Activated CD4-positive, CD25-positive, alpha-beta regulatory T cell treated with anti-CD3 and anti-CD28 coated beads, Interleukin-2, amount 50 U/mL, for 72 hours (primary cell): Measurements from ENCODE around the gene CYYR1.
"Not testable (repeated sequence)": the region's sequence is repeated elsewhere in the genome, so short reads cannot be mapped to it uniquely, and the experiment has no call there.

Experiments
- DNase-seq: peaks from one replicate; pipeline ENCODE4 v3.0.0; 2021

The CYYR1 gene

GRCh38 chr21:26487981-26488480 lies 85.1 kb downstream of the CYYR1 start:
- DNase-seq: no peak

- DNase-seq: no peak
Observed at GRCh38 chr21:26473471-26473870, 99.6 kb downstream of the CYYR1 start.

DNA sequence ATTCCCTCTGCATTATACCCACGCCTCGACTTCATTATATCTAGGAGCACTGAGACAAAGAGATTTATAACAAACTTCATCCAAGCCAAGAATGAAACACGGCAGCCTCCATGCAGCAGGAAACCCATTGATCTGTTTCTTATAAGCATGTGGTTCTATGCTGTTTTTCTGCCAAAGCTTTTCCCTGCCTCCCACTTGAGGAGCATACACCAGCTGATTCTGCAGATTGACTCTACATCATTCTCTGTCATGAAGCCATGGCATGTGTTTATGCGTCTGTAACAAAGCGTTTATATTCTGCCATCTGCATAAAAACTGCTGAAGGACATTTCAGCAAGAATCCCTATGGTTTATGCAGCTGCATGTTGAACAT lies 102.0 kb downstream of the CYYR1 start:
- DNase-seq: no peak

GRCh38 chr21:26470351-26471098 lies 102.6 kb downstream of the CYYR1 start:
- no peak for DNase-seq

DNA sequence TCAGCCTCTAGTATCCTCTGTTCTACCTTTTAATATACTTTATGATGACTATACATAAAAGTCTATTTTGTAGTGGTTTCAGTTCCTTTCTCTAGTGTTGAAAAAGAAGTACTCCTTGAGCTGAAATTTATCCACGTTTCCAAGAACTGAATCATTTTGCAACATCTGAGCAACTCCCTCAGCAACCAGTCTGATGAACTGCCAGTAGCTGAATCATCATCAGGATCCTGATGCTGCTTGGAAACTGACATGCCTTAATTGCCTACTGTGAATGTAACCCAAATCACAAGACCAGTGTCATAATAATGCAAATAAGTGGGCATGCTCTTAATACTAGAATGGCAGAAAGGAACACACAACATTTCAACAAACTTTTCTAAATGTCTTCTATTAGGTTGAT lies 103.3 kb downstream of the CYYR1 start:
- DNase-seq: no peak

GRCh38 chr21:26465916-26466315 lies 107.2 kb downstream of the CYYR1 start:
- no peak for DNase-seq

- DNase-seq: no peak
Observed at GRCh38 chr21:26461500-26461899, 111.6 kb downstream of the CYYR1 start.

DNA sequence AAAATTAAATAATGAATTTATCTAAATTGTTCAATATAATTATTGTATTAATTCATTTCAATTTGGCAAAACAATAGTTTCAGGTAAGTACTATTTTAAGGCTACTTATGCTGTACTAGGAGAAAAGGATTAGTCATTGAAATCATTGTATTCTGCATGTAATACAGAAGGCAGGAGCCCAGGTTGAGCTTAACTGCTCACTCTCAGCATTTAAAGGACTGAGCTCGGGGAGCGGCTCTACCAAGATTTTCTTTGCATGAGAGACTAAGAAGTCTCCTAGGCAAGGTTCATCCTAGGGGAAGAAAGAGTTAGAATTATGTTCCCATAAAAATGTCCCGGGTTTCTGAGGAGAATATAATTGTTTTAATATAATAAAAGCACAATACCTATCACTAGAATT lies 112.5 kb downstream of the CYYR1 start:
- DNase-seq: no peak

DNA sequence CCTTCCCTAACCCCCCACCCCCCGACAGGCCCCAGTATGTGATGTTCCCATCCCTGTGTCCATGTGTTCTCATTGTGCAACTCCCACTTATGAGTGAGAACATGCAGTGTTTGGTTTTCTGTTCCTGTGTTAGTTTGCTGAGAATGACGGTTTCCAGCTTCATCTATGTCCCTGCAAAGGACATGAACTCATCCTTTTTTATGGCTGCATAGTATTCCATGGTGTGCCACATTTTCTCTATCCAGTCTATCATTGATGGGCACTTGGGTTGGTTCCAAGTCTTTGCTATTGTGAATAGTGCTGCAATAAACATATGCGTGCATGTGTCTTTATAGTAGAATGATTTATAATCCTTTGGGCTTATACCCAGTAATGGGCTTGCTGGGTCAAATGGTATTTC lies 114.2 kb downstream of the CYYR1 start:
- DNase-seq: not testable (repeated sequence)

DNA sequence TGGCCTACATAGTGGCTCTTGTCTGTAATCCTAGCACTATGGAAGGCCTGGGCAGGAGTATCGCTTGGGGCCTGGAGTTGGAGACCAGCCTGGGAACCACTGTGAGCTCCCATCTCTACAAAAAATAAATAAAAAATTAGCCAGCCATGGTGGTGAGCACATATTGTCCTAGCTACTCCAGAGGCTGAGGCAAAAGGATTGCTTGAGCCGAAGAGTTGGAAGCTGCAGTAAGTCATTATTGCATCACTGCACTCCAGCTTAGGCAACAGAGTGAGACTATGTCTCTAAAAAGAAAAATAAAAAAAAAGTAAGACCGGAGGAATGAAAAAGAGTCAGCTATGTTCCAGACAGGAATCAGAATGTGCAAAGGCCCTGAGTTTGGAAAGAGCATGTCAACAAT lies 115.3 kb downstream of the CYYR1 start:
- DNase-seq: no peak

- no peak for DNase-seq
Observed at GRCh38 chr21:26453267-26453666, 119.8 kb downstream of the CYYR1 start.

GRCh38 chr21:26451081-26451740 lies 121.9 kb downstream of the CYYR1 start:
- DNase-seq: no peak

- DNase-seq: no peak
Observed at GRCh38 chr21:26449161-26449560, 123.9 kb downstream of the CYYR1 start.

- no peak for DNase-seq
Observed at GRCh38 chr21:26448751-26449150, 124.3 kb downstream of the CYYR1 start.

GRCh38 chr21:26447932-26448475 lies 125.1 kb downstream of the CYYR1 start:
- no peak for DNase-seq

DNA sequence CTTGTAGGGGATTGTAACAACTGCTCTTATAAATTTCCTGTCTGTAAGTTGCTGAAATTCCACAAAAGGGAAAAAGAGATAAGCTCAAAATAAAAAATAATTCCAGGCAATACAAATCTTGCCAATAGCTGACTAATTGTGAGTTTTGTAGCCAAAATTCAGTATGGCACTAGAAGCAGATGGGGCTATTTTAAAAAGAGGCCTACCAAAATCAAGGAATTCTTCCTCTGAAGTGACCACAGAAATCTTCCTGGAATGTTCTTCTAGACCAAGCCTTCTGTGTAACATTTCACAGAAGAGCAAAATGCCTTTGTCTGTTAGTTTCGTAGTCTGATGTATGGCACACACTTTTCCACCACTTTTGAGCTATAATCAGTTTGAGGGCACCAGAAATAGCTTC lies 127.6 kb downstream of the CYYR1 start:
- no peak for DNase-seq

DNA sequence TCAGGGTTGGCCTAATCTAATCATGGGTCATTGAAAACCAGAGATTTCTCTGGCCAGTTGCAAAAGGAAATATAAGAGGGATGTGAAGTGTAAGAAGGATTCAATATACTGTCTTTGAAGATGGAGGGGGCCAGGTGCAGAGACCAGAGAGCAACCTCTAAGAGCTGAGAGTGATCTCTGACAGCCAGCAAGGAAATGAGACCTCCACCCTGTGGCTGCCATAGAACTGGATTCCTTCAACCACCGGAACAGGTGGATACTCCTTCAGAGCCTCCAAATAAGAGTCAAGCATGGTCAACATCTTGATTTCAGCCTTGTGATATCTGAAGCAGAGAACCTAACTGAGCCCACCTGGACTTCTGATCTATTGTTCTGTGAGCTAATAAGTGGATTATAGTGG lies 128.4 kb downstream of the CYYR1 start:
- no peak for DNase-seq

- DNase-seq: no peak
Observed at GRCh38 chr21:26443867-26444266, 129.2 kb downstream of the CYYR1 start.

DNA sequence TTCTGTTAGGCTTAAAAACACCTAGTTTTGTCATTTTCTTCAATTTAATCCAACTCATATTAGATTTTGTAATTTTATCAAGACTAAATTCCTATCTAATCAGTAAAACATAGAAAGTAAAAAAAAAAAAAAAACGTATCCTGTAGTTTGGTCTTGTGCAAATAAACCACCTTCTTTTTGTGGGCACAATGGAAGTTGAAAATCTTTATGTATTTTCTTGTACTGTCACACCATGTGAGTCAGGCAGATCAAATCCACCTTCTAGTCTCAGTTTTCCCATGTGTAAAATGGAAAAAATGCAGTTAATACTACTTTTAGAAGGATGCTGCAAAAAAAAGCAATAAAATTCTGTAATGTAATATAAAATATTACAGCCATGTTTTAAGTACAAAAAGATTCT lies 129.8 kb downstream of the CYYR1 start:
- DNase-seq: no peak

- DNase-seq: no peak
Observed at GRCh38 chr21:26441149-26441548, 131.9 kb downstream of the CYYR1 start.

- no peak for DNase-seq
Observed at GRCh38 chr21:26438976-26439375, 134.1 kb downstream of the CYYR1 start.

DNA sequence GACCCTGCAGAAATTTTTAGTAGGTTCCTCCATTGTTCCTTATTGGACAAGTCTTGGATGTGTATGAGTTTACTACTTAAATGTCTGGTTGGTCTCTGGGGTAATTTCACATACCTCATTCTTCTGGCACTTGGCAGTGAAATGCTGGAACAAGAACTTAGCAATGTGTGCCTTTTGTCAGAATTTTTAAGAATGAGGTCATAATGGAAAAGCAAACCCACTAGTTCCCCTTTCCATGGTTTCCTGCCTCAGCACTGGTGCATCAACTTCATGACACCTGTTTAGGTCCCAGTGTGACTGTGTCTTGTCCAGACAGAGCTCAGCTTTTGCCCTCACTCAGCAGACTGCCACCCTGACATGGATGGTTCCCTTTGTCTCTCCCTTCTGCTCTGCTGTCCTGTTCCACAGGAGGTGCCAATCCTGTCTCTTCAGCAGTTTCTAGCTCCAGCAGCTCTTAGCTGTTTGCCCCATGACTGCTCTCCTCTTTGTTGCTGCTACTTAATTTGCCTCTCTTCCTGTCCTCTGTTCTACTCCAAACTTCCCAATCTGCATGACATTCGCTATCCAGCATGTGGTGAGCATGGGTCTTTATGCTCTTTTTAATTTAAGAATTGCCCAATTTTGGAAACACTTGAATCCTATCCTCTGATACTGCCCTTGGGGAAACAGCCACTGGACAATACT lies 135.6 kb downstream of the CYYR1 start:
- DNase-seq: no peak

DNA sequence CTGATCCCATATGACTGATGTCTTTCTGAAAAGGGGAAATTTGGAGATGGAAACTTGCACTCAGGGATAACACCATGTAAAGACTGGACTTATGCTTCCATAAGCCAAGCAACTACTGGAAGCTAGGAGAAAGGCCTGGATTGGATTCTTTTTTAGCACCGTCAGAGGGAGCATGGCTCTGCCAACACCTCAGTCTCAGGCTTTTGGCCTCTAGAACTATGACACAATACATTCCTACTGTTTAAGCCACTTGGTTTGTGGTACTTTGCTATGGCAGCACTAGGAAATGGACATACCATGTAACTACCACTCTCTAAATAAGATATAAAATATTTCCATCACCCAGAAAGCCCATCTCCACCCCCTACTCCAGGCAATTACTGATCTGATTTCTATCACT lies 139.7 kb downstream of the CYYR1 start:
- DNase-seq: no peak

DNA sequence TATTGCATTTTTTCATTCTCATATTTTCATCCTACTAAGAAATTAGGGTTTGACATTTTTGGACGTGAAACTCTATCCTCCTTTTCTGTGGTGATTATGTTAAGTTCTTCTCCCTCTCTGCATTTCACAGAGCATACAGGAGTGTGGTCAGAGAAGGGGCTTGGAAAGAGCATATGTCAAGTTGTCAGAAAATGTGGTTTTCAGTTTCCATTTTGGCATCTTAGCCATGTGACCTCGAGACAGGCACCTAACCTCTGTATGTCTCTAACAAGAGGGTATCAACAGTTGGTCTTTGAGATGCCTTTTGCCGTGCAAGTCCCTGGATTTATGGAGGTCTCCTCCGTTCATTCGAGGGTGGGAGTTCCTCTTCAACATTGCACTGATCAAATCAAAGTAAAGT lies 140.7 kb downstream of the CYYR1 start:
- no peak for DNase-seq
